Measurements from ENCODE around the gene OSBPL7.

OSBPL7 gene

DNA sequence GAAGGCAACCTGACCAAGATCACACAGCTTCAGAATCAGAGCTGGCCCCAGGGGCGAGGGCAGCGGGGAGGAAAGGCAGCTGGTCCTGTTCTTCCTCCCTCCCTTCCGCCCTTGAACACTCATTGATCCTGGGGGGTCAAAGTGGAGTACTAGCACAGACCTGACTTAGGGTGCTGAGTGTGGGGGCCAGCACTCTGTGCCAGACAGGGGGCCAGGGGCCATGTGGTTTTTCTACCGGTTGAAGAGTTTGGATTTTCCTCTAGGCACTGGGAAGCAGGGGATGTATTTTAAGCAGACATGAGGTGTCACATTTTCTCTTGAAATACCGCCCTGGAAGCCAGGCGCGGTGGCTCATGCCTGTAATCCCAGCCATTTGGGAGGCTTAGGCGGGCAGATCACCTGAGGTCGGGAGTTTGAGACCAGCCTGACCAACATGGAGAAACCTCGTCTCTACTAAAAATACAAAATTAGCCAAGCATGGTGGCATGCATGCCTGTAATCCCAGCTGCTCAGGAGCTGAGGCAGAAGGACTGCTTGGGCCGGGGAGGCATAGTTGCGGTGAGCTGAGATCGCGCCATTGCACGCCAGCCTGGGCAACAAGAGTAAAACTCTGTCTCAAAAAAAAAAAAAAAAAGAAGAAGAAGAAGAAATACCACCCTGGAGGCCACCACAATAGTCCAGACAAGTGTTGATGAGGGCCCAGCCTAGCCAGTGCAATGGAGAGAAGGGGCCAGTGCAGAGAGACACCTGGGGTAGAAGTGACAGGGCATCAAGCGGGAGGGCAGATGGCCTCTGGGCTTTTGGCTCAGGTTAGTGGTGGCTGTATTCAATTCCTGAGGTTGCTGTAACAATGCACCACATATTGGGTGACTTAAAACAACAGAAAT lies 15.3 kb downstream of the OSBPL7 start:
- Histone ChIP-seq H4K91ac (ENCODE audit: low read depth, low read length, poor library complexity) (no peak overlapping the region), H3K79me1 (ENCODE audit: low read depth, low read length) (no peaks in the 10 kb centered on the region), H4K8ac (ENCODE audit: low read depth, low read length) (no peak overlapping the region), H3K23ac (ENCODE audit: low read depth, low read length, poor library complexity) (no peak overlapping the region), H3K9ac (ENCODE audit: low read depth, low read length, poor library complexity) (no peak overlapping the region), H2AFZ (ENCODE audit: low read length) (no peak overlapping the region), H2AK5ac (ENCODE audit: low read depth, low read length) (no peak overlapping the region), H3K4ac (ENCODE audit: low read length) (no peak overlapping the region), H3K36me3 (replicated peaks in 1 of 2; ENCODE audit: control insufficient read depth in 2 of 2, insufficient read depth in 2 of 2, low read length in 2 of 2) (peaks cover 12 to 23% of the 10 kb centered on the region in 2 donors), H3K18ac (ENCODE audit: low read length) (no peak overlapping the region), H2BK12ac (ENCODE audit: low read length) (no peak overlapping the region), H3K27ac (replicated peaks; ENCODE audit: low read length) (no peak overlapping the region), H3K9me3 (replicated peaks in 1 of 2; ENCODE audit: control insufficient read depth in 2 of 2, insufficient read depth in 1 of 2, low read depth in 1 of 2, low read length in 2 of 2) (no peaks in the 10 kb centered on the region), H2BK120ac (ENCODE audit: low read depth, low read length) (no peak overlapping the region), H3K27me3 (ENCODE audit: control insufficient read depth in 3 of 3, insufficient read depth in 3 of 3, low read depth in 1 of 3, low read length in 3 of 3) (peaks cover 0 to 24% (median 5%) of the 10 kb centered on the region in 3 experiments), H2BK15ac (ENCODE audit: low read length) (no peak overlapping the region), H2BK5ac (ENCODE audit: low read length) (no peak overlapping the region), H3K4me1 (ENCODE audit: control insufficient read depth in 2 of 2, insufficient read depth in 1 of 2, low read depth in 1 of 2, low read length in 2 of 2) (no peaks in the 10 kb centered on the region), H3K4me2 (ENCODE audit: insufficient read depth, low read length, poor library complexity, severe bottlenecking) (no peak overlapping the region), H3K14ac (ENCODE audit: low read length) (no peak overlapping the region), H3K4me3 (ENCODE audit: low read length in 2 of 2) (no peak overlapping the region)
- no peak for DNase-seq (ENCODE audit: low spot score)
- no CpG with 5 or more reads among the region's 16 CpGs for WGBS, 2 donors (ENCODE audit: extremely low coverage in 2 of 2, insufficient read length in 2 of 2, insufficient replicate concordance in 1 of 2)

- no peak overlapping the region for H3K27ac ChIP-seq (replicated peaks; ENCODE audit: low read length)
- no peak for DNase-seq (ENCODE audit: low spot score)
- no peak overlapping the region for H4K8ac ChIP-seq (ENCODE audit: low read depth, low read length)
- no peak overlapping the region for H2BK12ac ChIP-seq (ENCODE audit: low read length)
- H3K79me1 ChIP-seq (ENCODE audit: low read depth, low read length): no peaks in the 10 kb centered on the region
- WGBS, 2 donors (ENCODE audit: extremely low coverage in 2 of 2, insufficient read length in 2 of 2, insufficient replicate concordance in 1 of 2): no CpG with 5 or more reads among the region's 3 CpGs
- H3K27me3 ChIP-seq (ENCODE audit: control insufficient read depth in 3 of 3, insufficient read depth in 3 of 3, low read depth in 1 of 3, low read length in 3 of 3): peaks cover 0 to 32% (median 5%) of the 10 kb centered on the region in 3 experiments
- no peak overlapping the region for H2BK120ac ChIP-seq (ENCODE audit: low read depth, low read length)
- H3K23ac ChIP-seq (ENCODE audit: low read depth, low read length, poor library complexity): no peak overlapping the region
- no peaks in the 10 kb centered on the region for H3K9me3 ChIP-seq (replicated peaks in 1 of 2; ENCODE audit: control insufficient read depth in 2 of 2, insufficient read depth in 1 of 2, low read depth in 1 of 2, low read length in 2 of 2)
- peak overlapping the region; percentile 60 for H3K9ac ChIP-seq (ENCODE audit: low read depth, low read length, poor library complexity)
- no peak overlapping the region for H3K4me3 ChIP-seq (ENCODE audit: low read length in 2 of 2)
- no peak overlapping the region for H2BK5ac ChIP-seq (ENCODE audit: low read length)
- H3K4me1 ChIP-seq (ENCODE audit: control insufficient read depth in 2 of 2, insufficient read depth in 1 of 2, low read depth in 1 of 2, low read length in 2 of 2): no peaks in the 10 kb centered on the region
- H2AK5ac ChIP-seq (ENCODE audit: low read depth, low read length): peak overlapping the region; percentile 63
- peaks cover 12 to 14% of the 10 kb centered on the region in 2 donors for H3K36me3 ChIP-seq (replicated peaks in 1 of 2; ENCODE audit: control insufficient read depth in 2 of 2, insufficient read depth in 2 of 2, low read length in 2 of 2)
- H3K4me2 ChIP-seq (ENCODE audit: insufficient read depth, low read length, poor library complexity, severe bottlenecking): no peak overlapping the region
- peak overlapping the region; percentile 82 for H3K14ac ChIP-seq (ENCODE audit: low read length)
- no peak overlapping the region for H3K18ac ChIP-seq (ENCODE audit: low read length)
- no peak overlapping the region for H2BK15ac ChIP-seq (ENCODE audit: low read length)
- no peak overlapping the region for H2AFZ ChIP-seq (ENCODE audit: low read length)
- H4K91ac ChIP-seq (ENCODE audit: low read depth, low read length, poor library complexity): no peak overlapping the region
- H3K4ac ChIP-seq (ENCODE audit: low read length): peak overlapping the region; percentile 84
Observed at GRCh38 chr17:47804461-47804860, 17.1 kb downstream of the OSBPL7 start.

DNA sequence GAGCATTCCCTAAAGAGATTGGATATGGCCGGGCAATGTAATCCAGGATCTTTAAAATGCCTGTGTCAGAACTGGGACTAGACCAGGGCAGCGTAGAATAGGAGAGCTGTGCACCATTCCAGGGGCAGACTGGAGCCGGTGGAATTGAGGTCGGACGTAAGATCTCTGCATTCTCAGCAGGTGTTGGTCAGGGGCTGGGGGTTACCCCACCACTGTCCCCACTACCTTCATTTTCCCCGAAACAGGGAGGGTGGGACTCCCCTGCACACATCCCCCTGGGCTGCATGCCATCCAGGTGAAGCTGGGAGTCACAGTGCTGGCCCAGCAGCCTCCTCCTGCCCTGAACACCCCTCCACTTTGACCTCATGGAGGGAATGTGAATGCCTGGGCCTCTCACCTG lies 17.8 kb downstream of the OSBPL7 start:
- no peak for DNase-seq (ENCODE audit: low spot score)
- Histone ChIP-seq H3K23ac (ENCODE audit: low read depth, low read length, poor library complexity) (no peak overlapping the region), H2BK5ac (ENCODE audit: low read length) (no peak overlapping the region), H2AFZ (ENCODE audit: low read length) (no peak overlapping the region), H3K4me1 (ENCODE audit: control insufficient read depth in 2 of 2, insufficient read depth in 1 of 2, low read depth in 1 of 2, low read length in 2 of 2) (no peaks in the 10 kb centered on the region), H4K91ac (ENCODE audit: low read depth, low read length, poor library complexity) (no peak overlapping the region), H2BK120ac (ENCODE audit: low read depth, low read length) (no peak overlapping the region), H2BK15ac (ENCODE audit: low read length) (no peak overlapping the region), H2BK12ac (ENCODE audit: low read length) (no peak overlapping the region), H3K27me3 (ENCODE audit: control insufficient read depth in 3 of 3, insufficient read depth in 3 of 3, low read depth in 1 of 3, low read length in 3 of 3) (peaks cover 0 to 32% (median 5%) of the 10 kb centered on the region in 3 experiments), H3K27ac (replicated peaks; ENCODE audit: low read length) (no peak overlapping the region), H2AK5ac (ENCODE audit: low read depth, low read length) (no peak overlapping the region), H3K36me3 (replicated peaks in 1 of 2; ENCODE audit: control insufficient read depth in 2 of 2, insufficient read depth in 2 of 2, low read length in 2 of 2) (peaks cover 6 to 7% of the 10 kb centered on the region in 2 donors), H3K14ac (ENCODE audit: low read length) (peak overlapping the region; percentile 56), H3K4me2 (ENCODE audit: insufficient read depth, low read length, poor library complexity, severe bottlenecking) (no peak overlapping the region), H3K4ac (ENCODE audit: low read length) (no peak overlapping the region), H3K79me1 (ENCODE audit: low read depth, low read length) (no peaks in the 10 kb centered on the region), H3K9ac (ENCODE audit: low read depth, low read length, poor library complexity) (no peak overlapping the region), H4K8ac (ENCODE audit: low read depth, low read length) (no peak overlapping the region), H3K18ac (ENCODE audit: low read length) (no peak overlapping the region), H3K9me3 (replicated peaks in 1 of 2; ENCODE audit: control insufficient read depth in 2 of 2, insufficient read depth in 1 of 2, low read depth in 1 of 2, low read length in 2 of 2) (no peaks in the 10 kb centered on the region), H3K4me3 (ENCODE audit: low read length in 2 of 2) (no peak overlapping the region)
- WGBS, 2 donors (ENCODE audit: extremely low coverage in 2 of 2, insufficient read length in 2 of 2, insufficient replicate concordance in 1 of 2): no CpG with 5 or more reads among the region's 6 CpGs

- Histone ChIP-seq H2BK12ac (ENCODE audit: low read length) (no peak overlapping the region), H2BK120ac (ENCODE audit: low read depth, low read length) (no peak overlapping the region), H3K79me1 (ENCODE audit: low read depth, low read length) (no peaks in the 10 kb centered on the region), H4K91ac (ENCODE audit: low read depth, low read length, poor library complexity) (no peak overlapping the region), H3K36me3 (replicated peaks in 1 of 2; ENCODE audit: control insufficient read depth in 2 of 2, insufficient read depth in 2 of 2, low read length in 2 of 2) (peaks cover 1 to 2% of the 10 kb centered on the region in 2 donors), H3K4me1 (ENCODE audit: control insufficient read depth in 2 of 2, insufficient read depth in 1 of 2, low read depth in 1 of 2, low read length in 2 of 2) (no peaks in the 10 kb centered on the region), H3K4me2 (ENCODE audit: insufficient read depth, low read length, poor library complexity, severe bottlenecking) (no peak overlapping the region), H3K9ac (ENCODE audit: low read depth, low read length, poor library complexity) (no peak overlapping the region), H3K4me3 (ENCODE audit: low read length in 2 of 2) (no peak overlapping the region), H3K27me3 (ENCODE audit: control insufficient read depth in 3 of 3, insufficient read depth in 3 of 3, low read depth in 1 of 3, low read length in 3 of 3) (peaks cover 0 to 32% (median 5%) of the 10 kb centered on the region in 3 experiments), H3K4ac (ENCODE audit: low read length) (no peak overlapping the region), H2AK5ac (ENCODE audit: low read depth, low read length) (no peak overlapping the region), H3K23ac (ENCODE audit: low read depth, low read length, poor library complexity) (no peak overlapping the region), H3K27ac (replicated peaks; ENCODE audit: low read length) (no peak overlapping the region), H2BK5ac (ENCODE audit: low read length) (no peak overlapping the region), H4K8ac (ENCODE audit: low read depth, low read length) (no peak overlapping the region), H3K18ac (ENCODE audit: low read length) (no peak overlapping the region), H2BK15ac (ENCODE audit: low read length) (no peak overlapping the region), H3K9me3 (replicated peaks in 1 of 2; ENCODE audit: control insufficient read depth in 2 of 2, insufficient read depth in 1 of 2, low read depth in 1 of 2, low read length in 2 of 2) (no peaks in the 10 kb centered on the region), H3K14ac (ENCODE audit: low read length) (no peak overlapping the region), H2AFZ (ENCODE audit: low read length) (no peak overlapping the region)
- no peak for DNase-seq (ENCODE audit: low spot score)
- no CpG with 5 or more reads among the region's 5 CpGs for WGBS, 2 donors (ENCODE audit: extremely low coverage in 2 of 2, insufficient read length in 2 of 2, insufficient replicate concordance in 1 of 2)
Observed at GRCh38 chr17:47803201-47803600, 18.4 kb downstream of the OSBPL7 start.
